A549 (cell line): ENCODE measurements around the gene TFPT.

Source experiments
- BHLHE40 ChIP-seq: IDR thresholded peaks from 2 replicates; pipeline ENCODE4 v1.6.1; 2012; ENCODE audit warnings: low read depth, low read length, inconsistent platforms
- CBX2 ChIP-seq: fragments of 200-600 bp; sonication (generic); IDR thresholded peaks from 2 replicates; pipeline ENCODE4 v1.6.1; 2016; ENCODE audit warnings: low read depth, mild to moderate bottlenecking, borderline replicate concordance
- CHD2 ChIP-seq: fragments of 150-350 bp; IDR thresholded peaks from 2 replicates; pipeline ENCODE4 v1.6.1; 2014; ENCODE audit warnings: low read length; ENCODE audit not compliant: partially characterized antibody
- CHD4 ChIP-seq: fragments of 200-600 bp; sonication (generic); IDR thresholded peaks from 2 replicates; pipeline ENCODE4 v1.6.1; 2016; ENCODE audit warnings: antibody characterized with exemption, mild to moderate bottlenecking, borderline replicate concordance
- CTCF ChIP-seq: fragments of >200 bp; sonication (Bioruptor Twin); formaldehyde crosslinking; IDR thresholded peaks from 3 replicates; pipeline ENCODE4 v1.5.1; 2016
- EP300 ChIP-seq, 2 experiments: fragments of >200 bp; sonication (Bioruptor Twin); formaldehyde crosslinking; IDR thresholded peaks; 2 replicates in 1 of 2; 3 replicates in 1 of 2; pipeline ENCODE4 v1.6.1; 2016 to 2017
- HDAC2 ChIP-seq: fragments of 200-600 bp; sonication (generic); IDR thresholded peaks from 2 replicates; pipeline ENCODE4 v1.6.1; 2016
- MAZ ChIP-seq: fragments of 150-350 bp; IDR thresholded peaks from 2 replicates; pipeline ENCODE4 v1.6.1; 2014; ENCODE audit warnings: antibody characterized with exemption, low read depth, low read length, borderline replicate concordance
- POLR2A ChIP-seq: IDR thresholded peaks from 2 replicates; pipeline ENCODE4 v1.6.1; 2012; ENCODE audit warnings: mild to moderate bottlenecking, low read length
- RARB ChIP-seq: fragments of 250-450 bp; sonication (Bioruptor Pico); IDR thresholded peaks from 2 replicates; pipeline ENCODE4 v1.8.0; 2021; ENCODE audit warnings: mild to moderate bottlenecking, moderate library complexity
- RNF2 ChIP-seq: fragments of 200-600 bp; sonication (generic); IDR thresholded peaks from 2 replicates; pipeline ENCODE4 v1.6.1; 2016; ENCODE audit warnings: low read depth, mild to moderate bottlenecking, antibody characterized with exemption, moderate library complexity, borderline replicate concordance

GRCh38 chr19:54114340-54115108 lies 933 bp downstream of the TFPT start:
- TF ChIP-seq CTCF (no peak), RNF2 (no peak), RARB (no peak), EP300 (IDR thresholded peaks at IDR 0.05) (no peak), POLR2A (no peak; the same call in 1 of the 2 replicates), CHD4 (no peak), CBX2 (no peak), MAZ (no peak), BHLHE40 (no peak), HDAC2 (no peak), CHD2 (no peak)
